WI38 (cell line): ENCODE data around the gene FBXL15.

ENCODE experiments used
- H3K4me3 ChIP-seq: 2 replicates; pipeline ENCODE4 v1.5.1; 2011; ENCODE audit warnings: low read depth, mild to moderate bottlenecking, control low read depth, low read length
- CTCF ChIP-seq: IDR thresholded peaks from 2 replicates; pipeline ENCODE4 v1.5.1; 2012; ENCODE audit warnings: low read depth, mild to moderate bottlenecking, control low read depth, low read length

Gene FBXL15

GRCh38 chr10:102444851-102445250, 24.2 kb downstream of the FBXL15 start:
- no peak for TF ChIP-seq CTCF

GRCh38 chr10:102449321-102450123, 28.9 kb downstream of the FBXL15 start:
- H3K4me3 ChIP-seq, result peak overlapping the region; percentile 65

More at GRCh38 chr10:102444851-102445250, 24.2 kb downstream of the FBXL15 start:
- no peak overlapping the region for H3K4me3 ChIP-seq

GRCh38 chr10:102450124-102450373, 29.4 kb downstream of the FBXL15 start:
- TF ChIP-seq CTCF, result no peak

More at GRCh38 chr10:102449321-102450123, 28.9 kb downstream of the FBXL15 start:
- no peak for TF ChIP-seq CTCF

GRCh38 chr10:102450374-102451104, 29.9 kb downstream of the FBXL15 start:
- no peak for TF ChIP-seq CTCF
- peak overlapping the region; percentile 65 for H3K4me3 ChIP-seq

More at GRCh38 chr10:102450124-102450373, 29.4 kb downstream of the FBXL15 start:
- H3K4me3 ChIP-seq, result peak overlapping the region; percentile 65

- H3K4me3 ChIP-seq, result peak within 1 kb of the TSS; percentile 65
- no peak for TF ChIP-seq CTCF
Observed at GRCh38 chr10:102451105-102451969, 30.7 kb downstream of the FBXL15 start, which contains the start of gene C10orf95. Gene C10orf95, minus strand, starts transcription at chr10:102451543. Its CDS starts 450 bp downstream, at chr10:102451093.

GRCh38 chr10:102452672-102453340, 32.2 kb downstream of the FBXL15 start:
- no peak overlapping the region for H3K4me3 ChIP-seq
- TF ChIP-seq CTCF, result no peak
